Fibroblast of the aortic adventitia (primary cell): ENCODE data around the gene GPRC5B. TPM values are rescaled to one million over a fixed set of nuclear protein-coding genes. Genes with fewer than 3 reads are reported as not detected.

ENCODE experiments used
- DNase-seq: peaks from one replicate; pipeline ENCODE4 v3.0.0-alpha.2; 2010; ENCODE audit warnings: low read depth
- H3K4me3 ChIP-seq: 2 replicates; pipeline ENCODE4 v1.5.1; 2011; ENCODE audit warnings: low read depth, mild to moderate bottlenecking, control low read depth, low read length, moderate library complexity
- CTCF ChIP-seq: IDR thresholded peaks from 2 replicates; pipeline ENCODE4 v1.5.1; 2011; ENCODE audit warnings: mild to moderate bottlenecking, low read length, control low read depth, inconsistent platforms; ENCODE audit not compliant: insufficient read depth
- total RNA-seq: library from RNA; depleted of rRNA; stranded (reverse); fragments of >200 nt; gene quantifications from 2 replicates; pipeline ENCODE4 v1.2.3, GENCODE V29; 2012; ENCODE audit warnings: low replicate concordance

GPRC5B gene
- total RNA-seq, 1 donor, result 20.2 TPM

- DNase-seq, result peak; percentile 65
- no peak overlapping the region for H3K4me3 ChIP-seq
- TF ChIP-seq CTCF, result peak; percentile 87
These were observed 14.4 kb upstream of the GPRC5B start for GRCh38 chr16:19898924-19899604.

GRCh38 chr16:19898166-19898565 lies 13.5 kb upstream of the GPRC5B start:
- no peak overlapping the region for H3K4me3 ChIP-seq
- TF ChIP-seq CTCF, result no peak

GRCh38 chr16:19896951-19897350 lies 12.3 kb upstream of the GPRC5B start:
- H3K4me3 ChIP-seq, result no peak overlapping the region
- DNase-seq, result no peak
- TF ChIP-seq CTCF, result no peak

More at GRCh38 chr16:19898166-19898565, 13.5 kb upstream of the GPRC5B start:
- DNase-seq, result no peak

GRCh38 chr16:19894586-19894985 lies 9.9 kb upstream of the GPRC5B start:
- no peak for TF ChIP-seq CTCF
- no peak overlapping the region for H3K4me3 ChIP-seq
- DNase-seq, result no peak

- no peak overlapping the region for H3K4me3 ChIP-seq
- no peak for DNase-seq
- TF ChIP-seq CTCF, result no peak
These were observed 8.3 kb upstream of the GPRC5B start for GRCh38 chr16:19892902-19893301.

- H3K4me3 ChIP-seq, result no peak overlapping the region
- no peak for TF ChIP-seq CTCF
- no peak for DNase-seq
These were observed 6.3 kb upstream of the GPRC5B start for GRCh38 chr16:19890901-19891300.

GRCh38 chr16:19888834-19889233 lies 4.2 kb upstream of the GPRC5B start:
- TF ChIP-seq CTCF, result no peak
- no peak for DNase-seq
- no peak overlapping the region for H3K4me3 ChIP-seq
